ENCODE data around the gene PSMD11. TPM values are rescaled to one million over a fixed set of nuclear protein-coding genes. Genes with fewer than 3 reads are reported as not detected.

PSMD11 gene
- total RNA-seq, 2 donors from 2014 or later: 42.0 to 51.9 TPM

DNA sequence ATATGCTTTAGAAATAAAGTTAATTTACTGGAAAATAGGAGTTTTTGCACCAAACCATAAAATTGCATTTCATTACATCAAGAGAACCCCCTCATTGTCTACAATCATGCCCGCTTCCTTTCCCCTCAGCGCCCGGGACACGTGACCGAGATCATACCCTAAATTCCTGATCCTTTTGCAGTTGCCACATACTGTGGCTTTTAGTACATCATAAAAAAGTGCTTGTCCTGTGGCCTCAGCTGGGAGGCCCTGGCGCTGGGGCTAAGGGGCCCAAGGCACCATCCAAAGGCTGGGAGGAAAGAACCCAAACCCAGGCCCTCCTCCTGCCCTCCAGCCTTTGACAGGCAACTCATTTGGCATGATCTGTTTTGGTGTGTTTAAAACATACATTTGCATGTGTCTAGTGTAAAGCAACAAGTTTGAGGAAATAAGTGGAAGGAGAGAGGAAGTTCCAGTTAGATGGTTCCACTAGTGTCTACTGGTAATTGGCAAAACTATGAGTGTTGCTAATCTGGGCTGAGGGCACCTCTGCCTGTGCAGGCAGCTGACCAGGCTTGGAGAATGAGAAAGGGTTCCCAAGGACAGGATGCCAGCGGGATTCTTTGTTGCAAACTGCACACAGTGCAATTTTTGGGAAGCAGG, 48.5 kb downstream of the PSMD11 start:
- Histone ChIP-seq H3K4me1 (ENCODE audit: control insufficient read depth in 1 of 2, low read depth in 2 of 2) (peaks cover 30 to 45% of the 10 kb centered on the region in 2 donors), H3K36me3 (peaks cover 10% of the 10 kb centered on the region), H3K4me3 (no peak overlapping the region), H3K9me3 (no peaks in the 10 kb centered on the region), H3K27me3 (replicated peaks; ENCODE audit: insufficient read depth) (no peaks in the 10 kb centered on the region), H3K27ac (no peak overlapping the region)
- ATAC-seq (ENCODE audit: insufficient number of reproducible peaks, low FRiP score, low read depth) (no peak), DNase-seq (ENCODE audit: low spot score) (no peak)
- TF ChIP-seq, protein P1, sequence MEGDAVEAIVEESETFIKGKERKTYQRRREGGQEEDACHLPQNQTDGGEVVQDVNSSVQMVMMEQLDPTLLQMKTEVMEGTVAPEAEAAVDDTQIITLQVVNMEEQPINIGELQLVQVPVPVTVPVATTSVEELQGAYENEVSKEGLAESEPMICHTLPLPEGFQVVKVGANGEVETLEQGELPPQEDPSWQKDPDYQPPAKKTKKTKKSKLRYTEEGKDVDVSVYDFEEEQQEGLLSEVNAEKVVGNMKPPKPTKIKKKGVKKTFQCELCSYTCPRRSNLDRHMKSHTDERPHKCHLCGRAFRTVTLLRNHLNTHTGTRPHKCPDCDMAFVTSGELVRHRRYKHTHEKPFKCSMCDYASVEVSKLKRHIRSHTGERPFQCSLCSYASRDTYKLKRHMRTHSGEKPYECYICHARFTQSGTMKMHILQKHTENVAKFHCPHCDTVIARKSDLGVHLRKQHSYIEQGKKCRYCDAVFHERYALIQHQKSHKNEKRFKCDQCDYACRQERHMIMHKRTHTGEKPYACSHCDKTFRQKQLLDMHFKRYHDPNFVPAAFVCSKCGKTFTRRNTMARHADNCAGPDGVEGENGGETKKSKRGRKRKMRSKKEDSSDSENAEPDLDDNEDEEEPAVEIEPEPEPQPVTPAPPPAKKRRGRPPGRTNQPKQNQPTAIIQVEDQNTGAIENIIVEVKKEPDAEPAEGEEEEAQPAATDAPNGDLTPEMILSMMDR (IDR thresholded peaks at IDR 0.05): no peak

DNA sequence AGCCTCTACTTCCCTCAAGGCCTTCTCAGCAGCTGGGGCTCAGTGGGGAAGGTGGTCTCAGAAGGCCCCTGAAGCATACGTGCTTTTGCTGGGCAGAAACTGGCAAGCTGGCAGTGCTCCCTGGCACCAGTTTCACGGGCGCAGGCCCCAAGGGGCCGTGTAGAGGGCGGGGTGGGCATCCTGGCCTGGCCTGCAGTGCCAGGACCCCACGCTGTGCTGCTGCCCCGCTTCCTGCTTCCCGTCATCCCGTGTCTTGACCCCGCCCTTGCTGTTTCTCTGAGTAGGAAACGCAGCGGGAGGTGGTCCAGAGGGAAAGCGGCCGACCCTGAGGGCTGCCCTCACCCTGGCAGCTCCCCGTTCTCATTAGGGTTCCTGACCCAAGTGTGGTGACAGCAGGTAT, 49.3 kb downstream of the PSMD11 start:
- ATAC-seq (ENCODE audit: insufficient number of reproducible peaks, low FRiP score, low read depth) (no peak), DNase-seq (ENCODE audit: low spot score) (no peak)
- H3K36me3 ChIP-seq: peaks cover 10% of the 10 kb centered on the region
- peaks cover 30 to 44% of the 10 kb centered on the region in 2 donors for H3K4me1 ChIP-seq (ENCODE audit: control insufficient read depth in 1 of 2, low read depth in 2 of 2)
- no peak overlapping the region for H3K27ac ChIP-seq
- H3K4me3 ChIP-seq: no peak overlapping the region
- TF ChIP-seq, protein P1 (IDR thresholded peaks at IDR 0.05): no peak
- no peaks in the 10 kb centered on the region for H3K27me3 ChIP-seq (replicated peaks; ENCODE audit: insufficient read depth)
- H3K9me3 ChIP-seq: no peaks in the 10 kb centered on the region

- Histone ChIP-seq H3K27ac (peak overlapping the region in 1 of 2 donors; percentile 94), H3K27me3 (replicated peaks; ENCODE audit: insufficient read depth) (no peaks in the 10 kb centered on the region), H3K36me3 (peaks cover 10% of the 10 kb centered on the region), H3K4me1 (ENCODE audit: control insufficient read depth in 1 of 2, low read depth in 2 of 2) (peaks cover 30 to 44% of the 10 kb centered on the region in 2 donors), H3K4me3 (no peak overlapping the region), H3K9me3 (no peaks in the 10 kb centered on the region)
- ATAC-seq (ENCODE audit: insufficient number of reproducible peaks, low FRiP score, low read depth): no peak
- TF ChIP-seq, protein P1 (IDR thresholded peaks at IDR 0.05): no peak
- DNase-seq (ENCODE audit: low spot score): no peak
Measured at GRCh38 chr17:32493976-32494513, 49.7 kb downstream of the PSMD11 start.

GRCh38 chr17:32494621-32495358, 50.5 kb downstream of the PSMD11 start:
- Histone ChIP-seq H3K27ac (peak overlapping the region; percentile 90 to 94), H3K4me3 (peak overlapping the region; percentile 56)
- TF ChIP-seq, protein P1 (IDR thresholded peaks at IDR 0.05): no peak

More at GRCh38 chr17:32494621-32495358, 50.5 kb downstream of the PSMD11 start:
- ATAC-seq (ENCODE audit: insufficient number of reproducible peaks, low FRiP score, low read depth) (no peak), DNase-seq (ENCODE audit: low spot score) (no peak)
- peaks cover 30 to 44% of the 10 kb centered on the region in 2 donors for H3K4me1 ChIP-seq (ENCODE audit: control insufficient read depth in 1 of 2, low read depth in 2 of 2)
- peaks cover 10% of the 10 kb centered on the region for H3K36me3 ChIP-seq
- H3K9me3 ChIP-seq: no peaks in the 10 kb centered on the region
- no peaks in the 10 kb centered on the region for H3K27me3 ChIP-seq (replicated peaks; ENCODE audit: insufficient read depth)
